GM12891 (cell line): ENCODE results near the gene MRPS18B.
A peak's percentile ranks its signal among the peaks of the same experiment; 100 is the strongest.

ENCODE experiments used
- POLR2A ChIP-seq: IDR thresholded peaks from 2 replicates; pipeline ENCODE4 v1.6.1; 2011; ENCODE audit warnings: low read depth, low read length, control low read depth
- POLR2AphosphoS5 ChIP-seq: IDR thresholded peaks from 2 replicates; pipeline ENCODE4 v1.6.1; 2011; ENCODE audit warnings: low read depth, low read length, control low read depth

DNA sequence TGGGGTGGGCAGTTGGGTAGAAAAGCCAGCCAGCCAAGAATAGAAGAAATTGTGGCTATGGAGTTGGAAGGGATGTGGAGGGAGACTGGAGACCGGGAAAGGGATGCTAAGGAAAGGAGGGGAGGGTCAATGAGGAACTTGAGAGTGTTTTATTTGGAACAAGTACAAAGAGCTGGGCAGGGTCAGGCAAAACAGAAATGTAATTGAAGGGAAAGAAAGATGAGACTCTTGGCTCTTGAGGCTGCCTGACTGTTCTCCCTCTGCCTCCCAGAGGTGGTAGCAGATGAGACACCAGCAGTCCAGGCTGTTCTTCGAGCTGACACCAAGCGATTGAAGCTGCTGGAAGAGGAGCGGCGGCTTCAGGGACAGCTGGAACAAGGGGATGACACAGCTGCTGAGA is 33.7 kb upstream of the MRPS18B start:
- TF ChIP-seq POLR2A, result 0 out of 2 replicates have a peak, but pooled peaks have one; percentile 15
- TF ChIP-seq POLR2AphosphoS5, result no peak
